Endodermal cell (in vitro differentiated cells): ENCODE measurements around the gene RALGAPA1. TPM values are rescaled to one million over a fixed set of nuclear protein-coding genes. Genes with fewer than 3 reads are reported as not detected.

Experiments used
- DNase-seq: peaks from one replicate; pipeline ENCODE4 v3.0.0-alpha.2; 2017
- H3K27ac ChIP-seq: 2 replicates; pipeline ENCODE4 v1.5.1; 2013; ENCODE audit warnings: mild to moderate bottlenecking, low read depth, low read length, moderate library complexity
- H3K27me3 ChIP-seq: 2 replicates; pipeline ENCODE4 v1.6.1; 2013; ENCODE audit warnings: mild to moderate bottlenecking, low read length, moderate library complexity; ENCODE audit not compliant: insufficient read depth, control insufficient read depth, poor library complexity, severe bottlenecking
- H3K36me3 ChIP-seq: 2 replicates; pipeline ENCODE4 v1.7.0; 2013; ENCODE audit warnings: mild to moderate bottlenecking, low read length, moderate library complexity; ENCODE audit not compliant: control insufficient read depth, insufficient read depth
- H3K4me1 ChIP-seq: one replicate; pipeline ENCODE4 v1.7.0; 2013; ENCODE audit warnings: low read length; ENCODE audit not compliant: control insufficient read depth, insufficient read depth
- H3K4me3 ChIP-seq: 2 replicates; pipeline ENCODE4 v1.5.1; 2013; ENCODE audit warnings: mild to moderate bottlenecking, low read length, moderate library complexity
- H3K9ac ChIP-seq: 2 replicates; pipeline ENCODE4 v1.6.1; 2013; ENCODE audit warnings: mild to moderate bottlenecking, low read length, moderate library complexity; ENCODE audit not compliant: poor library complexity, severe bottlenecking; ENCODE audit errors: extremely low read depth
- H3K9me3 ChIP-seq: 2 replicates; pipeline ENCODE4 v1.6.1; 2013; ENCODE audit warnings: mild to moderate bottlenecking, low read length, moderate library complexity; ENCODE audit not compliant: control insufficient read depth
- H3K27ac Mint-ChIP-seq: 2 replicates; pipeline ENCODE4 v1.8.0; 2020; ENCODE audit warnings: mixed read lengths
- H3K27me3 Mint-ChIP-seq: 2 replicates; pipeline ENCODE4 v1.8.0; 2021; ENCODE audit warnings: mild to moderate bottlenecking, mixed read lengths; ENCODE audit not compliant: insufficient read depth
- H3K36me3 Mint-ChIP-seq: 2 replicates; pipeline ENCODE4 v1.8.0; 2020; ENCODE audit warnings: low read depth, mixed read lengths
- H3K4me1 Mint-ChIP-seq: 2 replicates; pipeline ENCODE4 v1.8.0; 2020; ENCODE audit warnings: mixed read lengths
- H3K4me3 Mint-ChIP-seq: 2 replicates; pipeline ENCODE4 v1.8.0; 2020; ENCODE audit warnings: mild to moderate bottlenecking, moderate library complexity, mixed read lengths
- H3K9me3 Mint-ChIP-seq: 2 replicates; pipeline ENCODE4 v1.8.0; 2020; ENCODE audit warnings: mild to moderate bottlenecking, mixed read lengths
- CTCF ChIP-seq: fragments of 200-600 bp; sonication (generic); conservative IDR thresholded peaks from 2 replicates; pipeline ENCODE4 v1.5.0; 2021; ENCODE audit warnings: antibody characterized with exemption, mild to moderate bottlenecking
- WGBS, 2 experiments: methylation state at CpG; one replicate each; pipeline versions ENCODE4 v1.1.5 to v1.1.7; 2013; ENCODE audit warnings: missing lambda C conversion rate in 2 of 2, mixed read lengths in 1 of 2; ENCODE audit not compliant: insufficient coverage in 1 of 2, insufficient read length in 1 of 2; 5-methylcytosine and 5-hydroxymethylcytosine counted together
- total RNA-seq, 2 donors: library from RNA; stranded (reverse); fragmentation: NEBNext Ultra II Directional in 1 of 2; extraction: Animal tissue kit (Norgen Biotek cat#: 25700) in 1 of 2; gene quantifications; 2 replicates in 1 of 2; 3 replicates in 1 of 2; pipeline ENCODE4 v1.2.1, GENCODE V29; 2021

The RALGAPA1 gene
- total RNA-seq, 2 donors from 2014 or later: 31.2 to 36.3 TPM

GRCh38 chr14:35531960-35532747 lies 276.9 kb downstream of the RALGAPA1 start:
- DNase-seq: no peak
- no peak overlapping the region for H3K4me3 Mint-ChIP-seq
- Histone ChIP-seq H3K36me3 (no peaks in the 10 kb centered on the region), H3K27me3 (peaks cover 86% of the 10 kb centered on the region), H3K9ac (no peak overlapping the region), H3K9me3 (no peaks in the 10 kb centered on the region), H3K4me3 (no peak overlapping the region), H3K4me1 (peaks cover 4% of the 10 kb centered on the region), H3K27ac (no peak overlapping the region)
- H3K27me3 Mint-ChIP-seq: peaks cover 93% of the 10 kb centered on the region
- H3K4me1 Mint-ChIP-seq: peaks cover 7% of the 10 kb centered on the region
- no peaks in the 10 kb centered on the region for H3K9me3 Mint-ChIP-seq
- no peaks in the 10 kb centered on the region for H3K36me3 Mint-ChIP-seq
- no peak overlapping the region for H3K27ac Mint-ChIP-seq
- no peak for TF ChIP-seq CTCF
- 63% methylated on average over 1 of the region's 1 CpG; no CpG with 5 or more reads in 1 of the 2 experiments for WGBS, 2 experiments

DNA sequence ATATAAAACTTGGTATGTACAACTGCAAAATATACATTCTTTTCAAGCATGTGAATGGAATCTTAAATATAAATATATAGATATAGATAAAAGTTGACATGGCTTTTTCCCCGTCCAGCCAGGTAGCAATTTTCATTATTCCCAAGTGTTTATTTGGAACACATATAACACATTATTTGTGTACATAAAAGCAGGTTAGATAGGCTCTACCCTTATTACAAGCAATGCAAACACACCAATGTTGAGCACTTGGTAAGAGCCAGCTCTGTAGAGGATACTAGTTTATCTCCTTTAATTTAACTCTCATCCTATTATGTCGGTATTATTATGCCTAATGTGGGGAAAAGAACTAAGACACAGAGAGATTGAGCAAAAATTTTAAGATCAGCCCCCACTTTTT lies 282.1 kb downstream of the RALGAPA1 start:
- no peak overlapping the region for H3K27ac ChIP-seq
- H3K9me3 ChIP-seq: no peaks in the 10 kb centered on the region
- peaks cover 6% of the 10 kb centered on the region for H3K9me3 Mint-ChIP-seq
- WGBS, 2 experiments: 100% methylated on average over 1 of the region's 2 CpGs; no CpG with 5 or more reads in 1 of the 2 experiments
- peaks cover 6% of the 10 kb centered on the region for H3K4me1 Mint-ChIP-seq
- H3K4me1 ChIP-seq: no peaks in the 10 kb centered on the region
- peaks cover 37% of the 10 kb centered on the region for H3K27me3 ChIP-seq
- no peaks in the 10 kb centered on the region for H3K36me3 Mint-ChIP-seq
- no peaks in the 10 kb centered on the region for H3K36me3 ChIP-seq
- TF ChIP-seq CTCF: no peak
- peaks cover 46% of the 10 kb centered on the region for H3K27me3 Mint-ChIP-seq
- no peak overlapping the region for H3K27ac Mint-ChIP-seq
- H3K9ac ChIP-seq: no peak overlapping the region
- no peak for DNase-seq
- H3K4me3 ChIP-seq: no peak overlapping the region
- no peak overlapping the region for H3K4me3 Mint-ChIP-seq

- Histone ChIP-seq H3K27ac (no peak overlapping the region), H3K27me3 (peaks cover 24% of the 10 kb centered on the region), H3K4me1 (no peaks in the 10 kb centered on the region), H3K4me3 (no peak overlapping the region), H3K9me3 (no peaks in the 10 kb centered on the region), H3K36me3 (no peaks in the 10 kb centered on the region), H3K9ac (no peak overlapping the region)
- Mint-ChIP-seq H3K36me3 (no peaks in the 10 kb centered on the region), H3K4me1 (peaks cover 5% of the 10 kb centered on the region), H3K27ac (no peak overlapping the region), H3K9me3 (peaks cover 6% of the 10 kb centered on the region), H3K27me3 (peaks cover 33% of the 10 kb centered on the region), H3K4me3 (no peak overlapping the region)
- no peak for DNase-seq
- TF ChIP-seq CTCF: no peak
- WGBS, 2 experiments: 94 to 100% methylated on average over 1 to 3 of the region's 3 CpGs
Measured at GRCh38 chr14:35525695-35526094, 283.4 kb downstream of the RALGAPA1 start.
